HepG2 (cell line): Measurements from ENCODE around the gene FBXL2. TPM values are rescaled to one million over a fixed set of nuclear protein-coding genes. Genes with fewer than 3 reads are reported as not detected.
"Not testable (repeated sequence)": the region's sequence is repeated elsewhere in the genome, so short reads cannot be mapped to it uniquely, and the experiment has no call there.

Experiments
- ATAC-seq: fragments of 200-7000 bp; cut with Tn5 transposase; 3 replicates; pipeline ENCODE4 v1.9.1; 2020; ENCODE audit warnings: mild to moderate bottlenecking, moderate library complexity
- BruUV-seq: library from RNA; stranded (reverse); fragments of 400-500 nt; replicated peaks from 2 replicates; lab custom pipeline; 2021; lab: Mats Ljungman, UMichigan
- CTCF ChIA-PET: fragments of 300-600 bp; formaldehyde crosslinking; extraction: SDS; loops from one replicate; lab custom pipeline; 2021; ENCODE audit warnings: low total read pairs, inconsistent platforms, low intra/inter-chr PET ratio; lab: Yijun Ruan, JAX
- POLR2A ChIA-PET: fragments of 350-600 bp; sonication (Branson Sonifier 250); formaldehyde crosslinking; loops from one replicate; lab custom pipeline; 2020; ENCODE audit warnings: antibody characterized with exemption, inconsistent platforms; lab: Yijun Ruan, JAX
- DNase-seq: peaks from one replicate; pipeline ENCODE4 v3.0.0-alpha.2; 2015; ENCODE audit warnings: low spot score
- FAIRE-seq: peaks from 3 replicates; lab custom pipeline; 2011; peaks lifted over from hg19 to GRCh38; lab: Jason Lieb, UNC
- H2AFZ ChIP-seq: one replicate; pipeline ENCODE4 v1.6.1; 2011; ENCODE audit warnings: low read length, inconsistent platforms
- H3K27ac ChIP-seq: fragments of 300-600 bp; 3 replicates; pipeline ENCODE4 v1.8.0; 2011; ENCODE audit warnings: mixed run types, mild to moderate bottlenecking, mixed read lengths, low read length, inconsistent platforms; ENCODE audit not compliant: insufficient read depth; ENCODE audit errors: extremely low read length
- H3K27me3 ChIP-seq, 2 experiments: fragments of 200-600 bp in 1 of 2; 2 replicates in 1 of 2; 3 replicates in 1 of 2; pipeline versions ENCODE4 v1.6.0 to v1.8.0; 2011; ENCODE audit warnings: low read length in 2 of 2, mild to moderate bottlenecking in 2 of 2, moderate library complexity in 2 of 2, inconsistent platforms in 1 of 2; ENCODE audit not compliant: insufficient read depth in 2 of 2, control insufficient read depth in 1 of 2
- H3K36me3 ChIP-seq, 2 experiments: fragments of 200-600 bp in 1 of 2; replicated peaks in 1 of 2; 2 replicates in 1 of 2; 3 replicates in 1 of 2; pipeline versions ENCODE4 v1.5.1 to v1.8.0; 2011; ENCODE audit warnings: low read length in 2 of 2, inconsistent platforms in 1 of 2; ENCODE audit not compliant: insufficient read depth in 2 of 2, control insufficient read depth in 1 of 2
- H3K4me1 ChIP-seq: 2 replicates; pipeline ENCODE4 v1.5.1; 2012; ENCODE audit warnings: low read length, inconsistent platforms; ENCODE audit not compliant: insufficient read depth
- H3K4me2 ChIP-seq: 2 replicates; pipeline ENCODE4 v1.6.0; 2011; ENCODE audit warnings: low read depth, low read length, inconsistent platforms
- H3K4me3 ChIP-seq, 3 experiments: fragments of 200-600 bp in 1 of 3; sonication (generic), shearing (Covaris generic) in 1 of 3; replicated peaks in 1 of 3; 2 replicates each; pipeline ENCODE4 v1.5.1; 2011 to 2016; ENCODE audit warnings: low read length in 3 of 3, inconsistent platforms in 2 of 3, low read depth in 2 of 3, mild to moderate bottlenecking in 2 of 3, control low read depth in 1 of 3, mixed read lengths in 1 of 3; ENCODE audit not compliant: insufficient read depth in 1 of 3
- H3K79me2 ChIP-seq: one replicate; pipeline ENCODE4 v1.6.1; 2011; ENCODE audit warnings: low read length, inconsistent platforms; ENCODE audit not compliant: insufficient read depth
- H3K9ac ChIP-seq: 2 replicates; pipeline ENCODE4 v1.6.0; 2011; ENCODE audit warnings: mild to moderate bottlenecking, low read depth, low read length, inconsistent platforms; ENCODE audit not compliant: insufficient read depth
- H3K9me3 ChIP-seq: 2 replicates; pipeline ENCODE4 v1.5.1; 2012; ENCODE audit warnings: mild to moderate bottlenecking, low read length
- H4K20me1 ChIP-seq: 2 replicates; pipeline ENCODE4 v1.6.0; 2011; ENCODE audit warnings: inconsistent platforms, mild to moderate bottlenecking, low read length, moderate library complexity; ENCODE audit not compliant: insufficient read depth
- MXD4 ChIP-seq: IDR thresholded peaks from 2 replicates; pipeline ENCODE4 v1.6.1; 2016; ENCODE audit warnings: mild to moderate bottlenecking, missing biosample characterization, missing genetic modification reagents
- SOX13 ChIP-seq, 3 experiments: fragments of 450-650 bp in 1 of 3; sonication (generic) in 1 of 3; formaldehyde crosslinking in 1 of 3; IDR thresholded peaks in 2 of 3; conservative IDR thresholded peaks in 1 of 3; 2 replicates each; pipeline versions ENCODE4 v1.5.0 to v1.6.1; 2016 to 2020; ENCODE audit warnings: antibody characterized with exemption in 1 of 3, mild to moderate bottlenecking in 1 of 3, missing compliant biosample characterization in 1 of 3, missing genetic modification reagents in 1 of 3, moderate library complexity in 1 of 3
- ZFP62 ChIP-seq: sonication (generic); formaldehyde crosslinking; IDR thresholded peaks from 2 replicates; pipeline ENCODE4 v1.4.0; 2020; ENCODE audit warnings: missing genetic modification reagents
- ZNF274 ChIP-seq: sonication (generic); formaldehyde crosslinking; IDR thresholded peaks from 2 replicates; pipeline ENCODE4 v1.5.1; 2020; ENCODE audit warnings: mild to moderate bottlenecking, missing genetic modification reagents
- in situ Hi-C: cut with HindIII; loops from 2 replicates; pipeline ENCODE4 v1.10.0; 2017; ENCODE audit warnings: low pct_unique_long_range_greater_than_20kb; ENCODE audit not compliant: extremely low pct_ligation_motif_present
- intact Hi-C: fragments of 100-400 bp; cut with micrococcal nuclease; formaldehyde crosslinking; loops from one replicate; pipeline ENCODE4 v1.10.0; 2022; ENCODE audit not compliant: unreplicated experiment
- polyA plus RNA-seq, 8 experiments: library from polyadenylated mRNA; depleted of rRNA in 3 of 8; stranded (reverse) in 7 of 8; unstranded in 1 of 8; fragments of >200 nt; fragmentation: Illumina TruSeq in 4 of 8; extraction: Trizol in 4 of 8; gene quantifications; 2 replicates each; pipeline versions ENCODE4 v1.2.1 to v1.2.3, GENCODE V29; 2011 to 2016; ENCODE audit warnings: low read depth in 4 of 8, missing spikeins in 1 of 8, mixed read lengths in 1 of 8; ENCODE audit not compliant: insufficient read depth in 1 of 8
- total RNA-seq, 5 experiments: library from RNA; depleted of rRNA; stranded (reverse); fragments of >200 nt; fragmentation: Illumina TruSeq; extraction: Trizol; gene quantifications; 2 replicates each; pipeline ENCODE4 v1.2.3, GENCODE V29; 2016; ENCODE audit warnings: low read depth in 1 of 5
- TF ChIP-seq, protein P1 (sequence below), 2 experiments: IDR thresholded peaks; 2 replicates each; pipeline ENCODE4 v1.6.1; 2011 to 2012; ENCODE audit warnings: low read length in 2 of 2, borderline replicate concordance in 1 of 2, low read depth in 1 of 2, mild to moderate bottlenecking in 1 of 2, moderate library complexity in 1 of 2
- TF ChIP-seq, protein P2 (sequence below): sonication (generic); formaldehyde crosslinking; IDR thresholded peaks from 2 replicates; pipeline ENCODE4 v1.8.0; 2022; ENCODE audit warnings: missing genetic modification reagents, mild to moderate bottlenecking, inconsistent platforms, borderline replicate concordance

Gene FBXL2
- total and polyA plus RNA-seq, 2 of the 13 experiments (the other 11 are each of a cell fraction or from before 2014, with no cell fraction given) = 1.8 to 5.0 TPM

DNA sequence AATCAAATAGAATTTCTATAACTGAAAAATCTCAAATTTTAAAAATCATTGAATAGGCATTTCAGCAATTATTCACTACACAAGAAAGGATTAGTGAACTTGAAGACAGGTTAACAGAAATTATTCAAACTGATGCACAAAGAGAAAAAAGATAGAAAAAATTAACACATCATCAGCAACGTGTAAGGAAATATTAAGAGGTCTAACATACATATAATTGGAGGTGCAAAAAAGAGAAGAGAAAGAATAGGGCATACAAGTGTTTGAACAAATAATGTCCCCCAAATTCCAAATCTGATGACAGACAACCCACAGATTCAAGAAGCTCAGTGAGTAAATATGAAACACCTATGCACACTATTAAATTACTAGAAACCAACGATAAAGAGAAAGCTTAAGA is 57.1 kb downstream of the FBXL2 start (continued):
- TF ChIP-seq, protein P1, sequence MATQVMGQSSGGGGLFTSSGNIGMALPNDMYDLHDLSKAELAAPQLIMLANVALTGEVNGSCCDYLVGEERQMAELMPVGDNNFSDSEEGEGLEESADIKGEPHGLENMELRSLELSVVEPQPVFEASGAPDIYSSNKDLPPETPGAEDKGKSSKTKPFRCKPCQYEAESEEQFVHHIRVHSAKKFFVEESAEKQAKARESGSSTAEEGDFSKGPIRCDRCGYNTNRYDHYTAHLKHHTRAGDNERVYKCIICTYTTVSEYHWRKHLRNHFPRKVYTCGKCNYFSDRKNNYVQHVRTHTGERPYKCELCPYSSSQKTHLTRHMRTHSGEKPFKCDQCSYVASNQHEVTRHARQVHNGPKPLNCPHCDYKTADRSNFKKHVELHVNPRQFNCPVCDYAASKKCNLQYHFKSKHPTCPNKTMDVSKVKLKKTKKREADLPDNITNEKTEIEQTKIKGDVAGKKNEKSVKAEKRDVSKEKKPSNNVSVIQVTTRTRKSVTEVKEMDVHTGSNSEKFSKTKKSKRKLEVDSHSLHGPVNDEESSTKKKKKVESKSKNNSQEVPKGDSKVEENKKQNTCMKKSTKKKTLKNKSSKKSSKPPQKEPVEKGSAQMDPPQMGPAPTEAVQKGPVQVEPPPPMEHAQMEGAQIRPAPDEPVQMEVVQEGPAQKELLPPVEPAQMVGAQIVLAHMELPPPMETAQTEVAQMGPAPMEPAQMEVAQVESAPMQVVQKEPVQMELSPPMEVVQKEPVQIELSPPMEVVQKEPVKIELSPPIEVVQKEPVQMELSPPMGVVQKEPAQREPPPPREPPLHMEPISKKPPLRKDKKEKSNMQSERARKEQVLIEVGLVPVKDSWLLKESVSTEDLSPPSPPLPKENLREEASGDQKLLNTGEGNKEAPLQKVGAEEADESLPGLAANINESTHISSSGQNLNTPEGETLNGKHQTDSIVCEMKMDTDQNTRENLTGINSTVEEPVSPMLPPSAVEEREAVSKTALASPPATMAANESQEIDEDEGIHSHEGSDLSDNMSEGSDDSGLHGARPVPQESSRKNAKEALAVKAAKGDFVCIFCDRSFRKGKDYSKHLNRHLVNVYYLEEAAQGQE (IDR thresholded peaks at IDR 0.05; ENCODE audit: borderline replicate concordance in 1 of 2, low read depth in 1 of 2, low read length in 2 of 2) = no peak
- TF ChIP-seq, protein P2, sequence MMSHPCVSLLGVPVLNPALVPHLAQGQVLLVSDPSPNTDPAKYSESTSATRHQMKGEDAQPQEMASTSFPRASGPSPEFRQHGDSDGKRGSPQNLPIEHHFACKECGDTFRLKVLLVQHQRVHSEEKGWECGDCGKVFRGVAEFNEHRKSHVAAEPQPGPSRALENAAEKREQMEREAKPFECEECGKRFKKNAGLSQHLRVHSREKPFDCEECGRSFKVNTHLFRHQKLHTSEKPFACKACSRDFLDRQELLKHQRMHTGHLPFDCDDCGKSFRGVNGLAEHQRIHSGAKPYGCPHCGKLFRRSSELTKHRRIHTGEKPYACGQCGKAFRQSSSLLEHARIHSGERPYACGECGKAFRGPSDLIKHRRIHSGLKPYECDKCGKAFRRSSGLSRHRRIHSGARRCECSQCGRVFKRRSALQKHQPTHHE = no peak
- TF ChIP-seq SOX13 (IDR thresholded peaks at IDR 0.05) = no peak
- TF ChIP-seq SOX13 (CRISPR knock-in tag; conservative IDR thresholded peaks at IDR 0.05 in 1 of 2, IDR thresholded peaks at IDR 0.05 in 1 of 2) = no peak
- no peak for TF ChIP-seq ZNF274 (CRISPR knock-in tag)
- no peak for TF ChIP-seq MXD4 (CRISPR knock-in tag)
- no peak for TF ChIP-seq ZFP62 (CRISPR knock-in tag)
- TF ChIP-seq, all 625 proteins: peak for 0

DNA sequence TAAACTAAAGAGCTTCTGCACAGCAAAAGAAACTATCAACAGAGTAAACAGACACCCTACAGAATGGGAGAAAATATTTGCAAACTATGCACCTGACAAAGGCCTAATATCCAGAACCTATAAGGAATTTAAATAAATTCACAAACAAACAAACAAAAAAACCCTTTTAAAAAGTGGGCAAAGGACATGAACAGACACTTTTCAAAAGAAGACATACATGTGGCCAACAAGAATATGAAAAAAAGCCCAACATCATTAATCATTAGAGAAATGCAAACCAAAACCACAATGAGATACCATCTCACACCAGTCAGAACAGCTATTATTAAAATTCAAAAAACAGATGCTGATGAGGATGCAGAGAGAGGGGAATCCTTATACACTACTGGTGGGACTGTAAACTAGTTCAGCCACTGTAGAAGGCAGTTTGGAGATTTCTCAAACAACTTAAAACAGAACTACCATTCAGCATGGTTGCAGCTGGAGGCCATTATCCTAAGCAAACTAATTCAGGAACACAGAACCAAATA is 61.8 kb downstream of the FBXL2 start:
- H3K4me3 ChIP-seq, H3K4me1 ChIP-seq, BruUV-seq, H3K9me3 ChIP-seq, POLR2A ChIA-PET, ATAC-seq, FAIRE-seq, H3K36me3 ChIP-seq, H3K9ac ChIP-seq, H3K27ac ChIP-seq, H3K27me3 ChIP-seq, DNase-seq, H3K79me2 ChIP-seq, in situ Hi-C loops, H2AFZ ChIP-seq, intact Hi-C loops, H3K4me2 ChIP-seq, H4K20me1 ChIP-seq, CTCF ChIA-PET: not testable (repeated sequence)
